ENCODE results near the gene CCND2.

Gene CCND2

GRCh38 chr12:4277857-4278256 is 4.3 kb downstream of the CCND2 start:
- DNase-seq: no peak

- no peak for DNase-seq
Measured at GRCh38 chr12:4278329-4279197, 5.0 kb downstream of the CCND2 start.

GRCh38 chr12:4279198-4279690 is 5.7 kb downstream of the CCND2 start:
- DNase-seq: no peak

- no peak for DNase-seq
Measured at GRCh38 chr12:4280351-4281163, 7.0 kb downstream of the CCND2 start.

- no peak for DNase-seq
Measured at GRCh38 chr12:4281173-4281654, 7.7 kb downstream of the CCND2 start.

DNA sequence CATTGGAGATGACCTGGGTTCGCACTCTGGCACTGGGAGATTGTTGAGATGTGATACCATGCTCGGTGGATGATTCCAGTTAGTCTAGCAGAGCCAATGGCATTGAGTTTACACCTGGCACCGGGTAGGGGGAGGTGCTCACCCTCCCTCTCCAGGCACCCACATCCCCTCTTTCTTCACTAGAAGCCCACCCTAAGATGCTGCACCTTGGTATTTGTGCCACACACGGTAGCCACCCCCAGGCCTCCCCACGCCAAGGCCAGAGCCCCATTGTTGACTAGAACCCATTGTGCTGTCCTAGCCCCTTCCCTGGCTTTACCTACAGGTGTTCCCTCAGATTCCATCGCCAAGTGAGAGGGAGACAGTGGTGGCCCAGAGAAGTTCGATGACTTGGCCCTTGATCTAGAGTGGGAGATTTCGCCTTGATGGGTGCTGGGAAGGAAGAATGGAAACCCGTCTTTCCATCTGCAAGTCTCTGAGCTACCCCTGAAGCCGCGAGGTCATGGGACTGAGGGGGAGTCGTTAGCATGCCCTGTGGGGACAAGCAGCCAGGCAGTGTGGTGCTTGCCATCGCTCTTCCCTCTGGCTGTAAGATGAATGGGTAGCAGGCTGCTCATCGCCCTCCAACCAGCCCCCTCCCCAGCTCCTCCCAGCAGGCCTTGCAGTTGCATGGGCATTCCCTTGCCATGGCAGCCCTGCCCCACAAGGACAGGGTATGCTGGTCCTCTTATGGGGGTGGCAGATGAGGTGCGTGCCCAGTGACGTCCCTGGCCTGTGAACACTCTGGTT is 8.7 kb downstream of the CCND2 start:
- DNase-seq: no peak

GRCh38 chr12:4282892-4283511 is 9.4 kb downstream of the CCND2 start:
- no peak for DNase-seq

DNA sequence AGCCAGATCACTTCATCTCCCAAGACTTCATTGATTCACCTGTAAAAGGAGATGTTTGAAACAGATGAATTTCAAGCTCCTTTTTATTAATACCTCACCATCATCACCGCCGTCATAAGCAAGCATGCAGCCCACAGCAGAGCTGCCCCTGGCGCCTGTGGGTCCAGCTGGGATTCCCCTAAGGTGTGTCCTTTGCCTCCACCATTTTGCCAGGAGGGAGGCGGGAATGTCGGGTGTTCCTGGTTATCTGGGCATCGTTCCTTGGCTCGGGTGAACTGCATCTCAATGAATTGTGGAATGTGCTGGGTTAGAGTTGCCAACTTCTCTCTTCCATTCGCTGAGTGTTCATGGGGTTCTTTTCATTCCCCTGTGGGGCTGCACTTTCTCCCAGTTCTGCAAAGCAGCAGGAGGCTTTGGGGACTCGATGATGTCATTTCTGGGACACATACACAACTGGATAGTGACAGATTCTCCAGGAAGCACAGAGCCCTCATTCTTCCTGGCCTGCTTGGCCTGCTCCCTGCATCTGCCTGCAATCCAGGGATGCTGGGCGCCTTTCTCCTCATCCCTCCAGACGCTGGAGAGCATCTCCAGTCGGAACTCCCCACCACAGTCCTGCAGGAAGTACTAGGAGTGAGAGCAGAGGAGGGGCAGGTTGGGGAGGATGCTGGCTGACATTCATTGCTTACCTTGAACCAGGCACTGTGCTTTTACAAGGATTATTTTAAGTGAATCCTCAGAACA is 10.1 kb downstream of the CCND2 start:
- no peak for DNase-seq

DNA sequence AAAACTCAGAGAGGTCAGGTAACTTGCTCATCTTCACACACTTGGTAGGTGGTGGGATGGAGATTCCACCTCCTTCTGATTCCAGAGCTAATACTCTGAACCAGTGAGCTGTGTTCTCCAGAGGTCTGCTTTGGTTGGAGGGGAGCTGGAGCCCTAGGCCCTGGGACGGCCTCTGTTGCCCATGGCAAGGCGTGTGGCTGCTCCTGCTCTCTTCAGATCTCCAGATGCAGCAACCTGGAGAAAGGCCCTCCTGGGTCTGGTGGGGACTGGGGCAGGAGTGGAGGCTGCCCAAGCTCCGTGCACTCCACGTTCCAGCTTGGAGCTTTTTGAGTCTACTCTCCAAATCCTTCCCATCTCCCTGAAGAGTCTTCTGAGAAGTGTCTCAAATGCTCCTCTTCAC is 10.7 kb downstream of the CCND2 start:
- DNase-seq: no peak

- no peak for DNase-seq
Measured at GRCh38 chr12:4285070-4285469, 11.5 kb downstream of the CCND2 start.

DNA sequence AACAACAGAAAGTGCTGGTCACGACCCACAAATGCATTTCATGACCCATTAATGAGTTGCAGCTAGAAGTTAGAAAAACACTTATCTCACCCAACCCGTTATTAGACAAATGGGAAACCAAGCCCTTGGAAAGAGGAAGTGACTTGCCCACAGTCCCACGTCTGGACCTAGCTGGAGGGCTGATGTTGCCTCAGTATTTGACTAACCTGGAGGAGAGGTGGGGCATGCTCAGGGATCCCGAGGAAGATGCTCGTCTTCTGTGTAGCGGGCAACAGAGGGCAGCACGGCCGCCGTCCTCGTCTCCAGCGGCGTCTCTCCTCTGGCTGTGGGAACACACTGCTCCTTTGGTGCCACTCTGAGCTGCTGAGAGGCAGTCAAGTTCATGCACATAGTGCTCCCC is 12.7 kb downstream of the CCND2 start:
- no peak for DNase-seq

GRCh38 chr12:4286771-4287317 is 13.3 kb downstream of the CCND2 start:
- DNase-seq: no peak

GRCh38 chr12:4287325-4288211 is 14.0 kb downstream of the CCND2 start:
- no peak for DNase-seq

GRCh38 chr12:4288296-4289131 is 15.0 kb downstream of the CCND2 start:
- DNase-seq: no peak

GRCh38 chr12:4289231-4289878 is 15.8 kb downstream of the CCND2 start:
- peak in 2 of 3 experiments; percentile 10 to 62 for DNase-seq

DNA sequence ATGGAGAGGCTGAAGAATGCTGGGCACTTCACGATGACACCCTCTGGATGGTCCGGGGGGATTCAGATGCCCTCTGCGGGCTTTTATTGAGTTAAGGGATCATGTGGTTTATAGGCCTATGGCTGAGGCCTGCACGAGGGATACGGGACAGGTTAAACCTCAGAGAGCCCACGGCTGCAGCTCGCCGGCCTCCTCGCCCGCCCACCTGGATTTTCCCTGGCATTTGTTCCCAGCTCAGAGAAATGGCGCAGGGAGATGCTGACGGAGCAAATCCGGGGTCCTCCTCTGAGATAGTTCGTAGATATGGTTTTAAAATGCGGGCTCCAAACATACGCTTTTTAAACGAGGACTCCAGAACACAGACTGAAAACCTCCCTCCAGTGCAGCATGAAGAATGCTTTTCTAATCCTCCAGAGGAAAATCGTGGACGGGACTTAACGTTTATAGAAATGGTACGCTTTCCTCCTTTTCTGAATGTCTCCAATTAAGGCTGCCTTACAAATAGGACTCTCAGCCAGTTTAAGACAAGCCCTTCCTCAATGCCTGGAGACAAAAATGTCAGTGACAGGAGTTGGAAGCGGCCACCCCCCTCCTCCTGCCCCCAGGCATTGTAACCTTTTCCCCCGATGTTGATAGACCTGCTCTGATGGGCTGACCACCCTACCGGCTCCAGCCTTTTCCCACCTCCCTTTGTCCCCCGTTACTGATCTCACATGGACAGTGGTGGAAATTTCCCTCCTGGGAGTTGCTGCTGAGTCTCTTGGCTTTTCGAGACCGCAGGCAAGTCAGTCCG is 16.6 kb downstream of the CCND2 start:
- no peak for DNase-seq

DNA sequence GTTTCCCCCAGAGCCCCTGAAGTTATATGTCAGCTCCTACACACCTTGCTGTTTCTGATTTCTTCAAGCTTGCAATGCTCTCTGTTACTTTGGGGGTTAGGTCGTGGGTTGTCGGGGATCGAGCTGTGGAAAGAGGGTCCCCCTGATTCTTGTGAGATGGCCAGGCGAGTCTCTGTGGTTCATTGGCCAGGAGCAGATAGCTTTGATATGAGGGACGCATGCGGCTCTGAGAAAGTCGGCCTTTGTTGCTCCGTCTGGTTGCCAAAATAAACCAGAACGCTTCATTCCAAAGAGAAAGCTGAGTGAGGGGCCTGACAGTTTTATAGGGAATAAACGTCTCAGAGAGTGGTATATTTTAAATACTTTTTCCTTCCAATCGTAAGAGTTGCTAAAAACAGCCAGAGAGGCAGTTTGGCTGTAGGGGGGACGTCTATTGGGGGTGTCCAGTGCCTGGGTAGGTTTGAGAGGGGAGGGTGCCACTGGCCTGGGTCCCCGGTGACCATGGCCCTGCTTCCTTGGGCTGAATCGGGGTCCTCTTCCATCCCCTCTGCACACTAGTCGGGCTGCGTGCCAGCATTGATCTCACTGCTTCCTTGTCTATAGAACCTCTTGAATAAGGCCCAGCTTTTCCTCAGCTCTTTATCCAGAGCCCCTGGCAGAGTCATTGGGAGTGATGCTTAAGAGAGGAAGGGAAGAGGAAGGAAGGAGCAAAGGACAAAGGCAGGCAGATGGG is 18.9 kb downstream of the CCND2 start:
- DNase-seq: no peak
